HepG2 (cell line): Measurements from ENCODE around the gene C22orf15. TPM values are rescaled to one million over a fixed set of nuclear protein-coding genes. Genes with fewer than 3 reads are reported as not detected.
A peak's percentile ranks its signal among the peaks of the same experiment; 100 is the strongest.

Experiments used
- ATAC-seq: fragments of 200-7000 bp; cut with Tn5 transposase; 3 replicates; pipeline ENCODE4 v1.9.1; 2020; ENCODE audit warnings: mild to moderate bottlenecking, moderate library complexity
- BruUV-seq: library from RNA; stranded (reverse); fragments of 400-500 nt; replicated peaks from 2 replicates; lab custom pipeline; 2021; lab: Mats Ljungman, UMichigan
- CTCF ChIA-PET: fragments of 300-600 bp; formaldehyde crosslinking; extraction: SDS; loops from one replicate; lab custom pipeline; 2021; ENCODE audit warnings: low total read pairs, inconsistent platforms, low intra/inter-chr PET ratio; lab: Yijun Ruan, JAX
- POLR2A ChIA-PET: fragments of 350-600 bp; sonication (Branson Sonifier 250); formaldehyde crosslinking; loops from one replicate; lab custom pipeline; 2020; ENCODE audit warnings: antibody characterized with exemption, inconsistent platforms; lab: Yijun Ruan, JAX
- DNase-seq: peaks from one replicate; pipeline ENCODE4 v3.0.0-alpha.2; 2015; ENCODE audit warnings: low spot score
- FAIRE-seq: peaks from 3 replicates; lab custom pipeline; 2011; peaks lifted over from hg19 to GRCh38; lab: Jason Lieb, UNC
- H2AFZ ChIP-seq: one replicate; pipeline ENCODE4 v1.6.1; 2011; ENCODE audit warnings: low read length, inconsistent platforms
- H3K27ac ChIP-seq: fragments of 300-600 bp; 3 replicates; pipeline ENCODE4 v1.8.0; 2011; ENCODE audit warnings: mixed run types, mild to moderate bottlenecking, mixed read lengths, low read length, inconsistent platforms; ENCODE audit not compliant: insufficient read depth; ENCODE audit errors: extremely low read length
- H3K27me3 ChIP-seq, 2 experiments: fragments of 200-600 bp in 1 of 2; 2 replicates in 1 of 2; 3 replicates in 1 of 2; pipeline versions ENCODE4 v1.6.0 to v1.8.0; 2011; ENCODE audit warnings: low read length in 2 of 2, mild to moderate bottlenecking in 2 of 2, moderate library complexity in 2 of 2, inconsistent platforms in 1 of 2; ENCODE audit not compliant: insufficient read depth in 2 of 2, control insufficient read depth in 1 of 2
- H3K36me3 ChIP-seq, 2 experiments: fragments of 200-600 bp in 1 of 2; replicated peaks in 1 of 2; 2 replicates in 1 of 2; 3 replicates in 1 of 2; pipeline versions ENCODE4 v1.5.1 to v1.8.0; 2011; ENCODE audit warnings: low read length in 2 of 2, inconsistent platforms in 1 of 2; ENCODE audit not compliant: insufficient read depth in 2 of 2, control insufficient read depth in 1 of 2
- H3K4me1 ChIP-seq: 2 replicates; pipeline ENCODE4 v1.5.1; 2012; ENCODE audit warnings: low read length, inconsistent platforms; ENCODE audit not compliant: insufficient read depth
- H3K4me2 ChIP-seq: 2 replicates; pipeline ENCODE4 v1.6.0; 2011; ENCODE audit warnings: low read depth, low read length, inconsistent platforms
- H3K4me3 ChIP-seq, 3 experiments: fragments of 200-600 bp in 1 of 3; sonication (generic), shearing (Covaris generic) in 1 of 3; replicated peaks in 1 of 3; 2 replicates each; pipeline ENCODE4 v1.5.1; 2011 to 2016; ENCODE audit warnings: low read length in 3 of 3, inconsistent platforms in 2 of 3, low read depth in 2 of 3, mild to moderate bottlenecking in 2 of 3, control low read depth in 1 of 3, mixed read lengths in 1 of 3; ENCODE audit not compliant: insufficient read depth in 1 of 3
- H3K79me2 ChIP-seq: one replicate; pipeline ENCODE4 v1.6.1; 2011; ENCODE audit warnings: low read length, inconsistent platforms; ENCODE audit not compliant: insufficient read depth
- H3K9ac ChIP-seq: 2 replicates; pipeline ENCODE4 v1.6.0; 2011; ENCODE audit warnings: mild to moderate bottlenecking, low read depth, low read length, inconsistent platforms; ENCODE audit not compliant: insufficient read depth
- H3K9me3 ChIP-seq: 2 replicates; pipeline ENCODE4 v1.5.1; 2012; ENCODE audit warnings: mild to moderate bottlenecking, low read length
- H4K20me1 ChIP-seq: 2 replicates; pipeline ENCODE4 v1.6.0; 2011; ENCODE audit warnings: inconsistent platforms, mild to moderate bottlenecking, low read length, moderate library complexity; ENCODE audit not compliant: insufficient read depth
- AGO2 ChIP-seq: fragments of 200-400 bp; formaldehyde crosslinking; optimal IDR thresholded peaks from 2 replicates; pipeline ENCODE3; 2017; ENCODE audit warnings: mild to moderate bottlenecking, low read depth, low read length, moderate library complexity
- CEBPB ChIP-seq: IDR thresholded peaks from 2 replicates; pipeline ENCODE4 v1.6.1; 2011; ENCODE audit warnings: low read depth, low read length, improper control_type of control experiment, borderline replicate concordance
- CENPT ChIP-seq: sonication (generic); formaldehyde crosslinking; IDR thresholded peaks from 2 replicates; pipeline ENCODE4 v1.8.0; 2022; ENCODE audit warnings: low read depth, mild to moderate bottlenecking, moderate library complexity, missing genetic modification reagents
- HNF4A ChIP-seq: sonication (generic); formaldehyde crosslinking; IDR thresholded peaks from 2 replicates; pipeline ENCODE4 v1.4.0; 2020; ENCODE audit warnings: missing genetic modification reagents
- ISL2 ChIP-seq: sonication (generic); formaldehyde crosslinking; IDR thresholded peaks from 2 replicates; pipeline ENCODE4 v1.5.0; 2020; ENCODE audit warnings: missing genetic modification reagents
- JUND ChIP-seq: sonication (generic); formaldehyde crosslinking; IDR thresholded peaks from 2 replicates; pipeline ENCODE4 v1.8.0; 2022; ENCODE audit warnings: mild to moderate bottlenecking, missing genetic modification reagents
- KMT2B ChIP-seq: IDR thresholded peaks from 2 replicates; pipeline ENCODE4 v1.6.1; 2016; ENCODE audit warnings: missing genetic modification reagents, missing compliant biosample characterization
- LRRFIP1 ChIP-seq: sonication (generic); formaldehyde crosslinking; conservative IDR thresholded peaks from 2 replicates; pipeline ENCODE4 v1.4.0; 2020; ENCODE audit warnings: missing genetic modification reagents
- PBX3 ChIP-seq: sonication (generic); formaldehyde crosslinking; IDR thresholded peaks from 2 replicates; pipeline ENCODE4 v1.8.1; 2023; ENCODE audit warnings: missing genetic modification reagents, inconsistent platforms, borderline replicate concordance
- ZFP41 ChIP-seq: sonication (generic); formaldehyde crosslinking; IDR thresholded peaks from 2 replicates; pipeline ENCODE4 v1.4.0; 2020; ENCODE audit warnings: mild to moderate bottlenecking, missing genetic modification reagents, borderline replicate concordance
- ZFY ChIP-seq: sonication (generic); formaldehyde crosslinking; IDR thresholded peaks from 2 replicates; pipeline ENCODE4 v1.4.0; 2020; ENCODE audit warnings: missing genetic modification reagents
- ZMYM2 ChIP-seq: sonication (generic); formaldehyde crosslinking; IDR thresholded peaks from 2 replicates; pipeline ENCODE4 v1.8.0; 2022; ENCODE audit warnings: mild to moderate bottlenecking, missing genetic modification reagents
- ZNF10 ChIP-seq: sonication (generic); formaldehyde crosslinking; IDR thresholded peaks from 2 replicates; pipeline ENCODE4 v1.4.0; 2020; ENCODE audit warnings: mild to moderate bottlenecking, low read depth, missing genetic modification reagents, borderline replicate concordance
- ZNF34 ChIP-seq: sonication (generic); formaldehyde crosslinking; IDR thresholded peaks from 2 replicates; pipeline ENCODE4 v1.4.0; 2020; ENCODE audit warnings: mild to moderate bottlenecking, missing genetic modification reagents, borderline replicate concordance
- WGBS: methylation state at CpG from one replicate; pipeline ENCODE4 v1.1.6; 2017; ENCODE audit warnings: low lambda C conversion rate; 5-methylcytosine and 5-hydroxymethylcytosine counted together
- in situ Hi-C: cut with HindIII; loops from 2 replicates; pipeline ENCODE4 v1.10.0; 2017; ENCODE audit warnings: low pct_unique_long_range_greater_than_20kb; ENCODE audit not compliant: extremely low pct_ligation_motif_present
- intact Hi-C: fragments of 100-400 bp; cut with micrococcal nuclease; formaldehyde crosslinking; loops from one replicate; pipeline ENCODE4 v1.10.0; 2022; ENCODE audit not compliant: unreplicated experiment
- polyA plus RNA-seq, 8 experiments: library from polyadenylated mRNA; depleted of rRNA in 3 of 8; stranded (reverse) in 7 of 8; unstranded in 1 of 8; fragments of >200 nt; fragmentation: Illumina TruSeq in 4 of 8; extraction: Trizol in 4 of 8; gene quantifications; 2 replicates each; pipeline versions ENCODE4 v1.2.1 to v1.2.3, GENCODE V29; 2011 to 2016; ENCODE audit warnings: low read depth in 4 of 8, missing spikeins in 1 of 8, mixed read lengths in 1 of 8; ENCODE audit not compliant: insufficient read depth in 1 of 8
- total RNA-seq, 5 experiments: library from RNA; depleted of rRNA; stranded (reverse); fragments of >200 nt; fragmentation: Illumina TruSeq; extraction: Trizol; gene quantifications; 2 replicates each; pipeline ENCODE4 v1.2.3, GENCODE V29; 2016; ENCODE audit warnings: low read depth in 1 of 5

The C22orf15 gene
- total and polyA plus RNA-seq, 2 of the 13 experiments (the other 11 are each of a cell fraction or from before 2014, with no cell fraction given): not detected

- Histone ChIP-seq H3K27ac (no peak overlapping the region), H3K79me2 (no peaks in the 10 kb centered on the region), H3K4me2 (no peak overlapping the region), H3K4me1 (peaks cover 11% of the 10 kb centered on the region), H3K9ac (no peak overlapping the region), H2AFZ (no peak overlapping the region), H3K4me3 (no peak overlapping the region), H3K9me3 (no peaks in the 10 kb centered on the region), H3K27me3 (no peaks in the 10 kb centered on the region), H3K36me3 (peaks cover 30 to 66% of the 10 kb centered on the region in 2 experiments), H4K20me1 (no peaks in the 10 kb centered on the region)
- ChIA-PET CTCF (no interaction called here), POLR2A (interaction anchor here (1.5 to 1.6 kb wide), 2 partner anchors 29 to 54 kb away, joined by 4 read pairs; partner anchors contain the start of gene SLC2A11)
- DNase-seq (no peak), FAIRE-seq (no peak), ATAC-seq (peak; percentile 35)
- 93% methylated on average over 7 of the region's 21 CpGs for WGBS
- in situ Hi-C loops (no loop called here), intact Hi-C loops (no loop called here)
- TF ChIP-seq CEBPB (peak; percentile 37; the same call in 1 of the 2 replicates), AGO2 (peak; percentile 62), HNF4A (CRISPR knock-in tag) (0 out of 2 replicates have a peak, but pooled peaks have one; percentile 40), PBX3 (CRISPR knock-in tag) (no peak)
- no TSS peak for BruUV-seq
Measured at GRCh38 chr22:23803001-23803819, 40.4 kb downstream of the C22orf15 start.

DNA sequence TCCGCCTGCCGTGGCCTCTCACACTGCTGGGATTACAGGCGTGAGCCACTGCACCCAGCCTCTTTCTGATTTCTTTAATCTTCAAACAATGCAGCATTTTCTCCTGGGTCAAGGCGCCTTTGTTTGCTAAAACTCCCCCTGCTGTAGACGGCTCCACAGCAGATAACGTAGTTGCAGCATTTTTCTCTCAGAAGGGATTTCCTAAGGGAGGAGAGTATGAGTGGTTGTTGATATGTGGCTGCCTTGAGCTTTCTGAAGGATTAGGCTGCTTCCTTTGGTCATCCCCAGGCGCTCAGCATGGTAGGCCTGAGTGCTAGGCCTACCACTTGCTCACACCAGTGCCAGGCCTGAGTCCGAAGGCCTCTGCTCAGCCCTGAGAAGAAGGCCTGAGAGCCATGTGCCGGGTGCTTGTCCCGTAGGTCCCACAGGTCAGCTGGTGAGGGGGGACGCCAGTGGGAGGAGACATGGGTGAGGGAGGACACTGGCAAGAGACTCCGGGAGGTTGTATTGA is 42.0 kb downstream of the C22orf15 start:
- ChIA-PET CTCF (no interaction called here), POLR2A (interaction anchor here (1.2 kb wide), 1 partner anchor 15 kb away, joined by 4 read pairs; no protein-coding TSS in a partner anchor)
- Histone ChIP-seq H3K79me2 (no peaks in the 10 kb centered on the region), H3K27ac (no peak overlapping the region), H3K36me3 (peaks cover 27 to 61% of the 10 kb centered on the region in 2 experiments), H3K4me1 (peaks cover 11% of the 10 kb centered on the region), H3K4me2 (no peak overlapping the region), H4K20me1 (no peaks in the 10 kb centered on the region), H3K9me3 (no peaks in the 10 kb centered on the region), H3K27me3 (no peaks in the 10 kb centered on the region), H3K4me3 (no peak overlapping the region), H3K9ac (no peak overlapping the region), H2AFZ (no peak overlapping the region)
- no peak for FAIRE-seq
- no peak for ATAC-seq
- in situ Hi-C loops: no loop called here
- intact Hi-C loops: no loop called here
- no TSS peak for BruUV-seq
- no peak for DNase-seq
- 91% methylated on average over 10 of the region's 12 CpGs for WGBS
- TF ChIP-seq KMT2B (CRISPR knock-in tag): no peak
- TF ChIP-seq CENPT (CRISPR knock-in tag): no peak
- no peak for TF ChIP-seq JUND (CRISPR knock-in tag)
- no peak for TF ChIP-seq ZNF10 (CRISPR knock-in tag)
- no peak for TF ChIP-seq ZMYM2
- peak; percentile 28; the same call in 1 of the 2 replicates for TF ChIP-seq ZFY (CRISPR knock-in tag)
- no peak for TF ChIP-seq ISL2 (CRISPR knock-in tag)
- no peak for TF ChIP-seq ZNF34
- no peak for TF ChIP-seq ZFP41 (CRISPR knock-in tag)
- TF ChIP-seq LRRFIP1 (CRISPR knock-in tag): no peak
